ENCODE data around the gene PES1. TPM values are rescaled to one million over a fixed set of nuclear protein-coding genes. Genes with fewer than 3 reads are reported as not detected.

PES1 gene
- total and polyA plus RNA-seq, 2 of the 13 experiments (the other 11 are each of a cell fraction or from before 2014, with no cell fraction given), result 65.1 to 94.7 TPM

DNA sequence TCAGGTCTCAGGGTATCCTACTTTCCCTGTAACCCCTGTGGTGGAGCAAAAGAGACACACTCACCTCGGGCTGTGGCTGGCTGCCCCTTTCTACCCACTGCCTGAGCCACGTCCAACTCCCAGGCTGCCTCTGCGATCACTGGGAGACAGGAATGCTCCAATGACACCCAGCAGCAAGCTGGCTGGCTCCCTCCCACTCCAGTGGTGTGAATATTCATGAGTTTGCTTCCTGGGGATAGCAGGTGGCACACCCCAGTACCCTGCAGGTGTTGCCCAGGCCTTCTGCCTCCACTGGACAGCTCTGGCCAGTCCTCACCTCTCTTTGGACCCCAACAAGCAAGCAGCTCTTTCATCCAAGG is 27.0 kb downstream of the PES1 start:
- H3K9me3 ChIP-seq (ENCODE audit: low read length), result no peaks in the 10 kb centered on the region
- ATAC-seq (peak; percentile 12; the same call in 1 of the 3 replicates), FAIRE-seq (no peak), DNase-seq (ENCODE audit: low spot score) (no peak)
- peaks cover 54% of the 10 kb centered on the region for H3K4me1 ChIP-seq (ENCODE audit: insufficient read depth, low read length)
- ChIA-PET POLR2A (interaction anchor here (2.1 kb wide), 1 partner anchor 27 kb away, joined by 7 read pairs; the partner anchor contains the start of gene PES1), CTCF (ENCODE audit: low intra/inter-chr PET ratio, low total read pairs) (no interaction called here)
- WGBS (ENCODE audit: low lambda C conversion rate), result 10% methylated on average over 3 of the region's 3 CpGs
- H3K4me2 ChIP-seq (ENCODE audit: low read depth, low read length), result no peak overlapping the region
- TF ChIP-seq ZFP91 (CRISPR knock-in tag; IDR thresholded peaks at IDR 0.05; ENCODE audit: borderline replicate concordance) (no peak), GFI1 (CRISPR knock-in tag; IDR thresholded peaks at IDR 0.05; ENCODE audit: borderline replicate concordance) (no peak)
- TF ChIP-seq, protein P1, sequence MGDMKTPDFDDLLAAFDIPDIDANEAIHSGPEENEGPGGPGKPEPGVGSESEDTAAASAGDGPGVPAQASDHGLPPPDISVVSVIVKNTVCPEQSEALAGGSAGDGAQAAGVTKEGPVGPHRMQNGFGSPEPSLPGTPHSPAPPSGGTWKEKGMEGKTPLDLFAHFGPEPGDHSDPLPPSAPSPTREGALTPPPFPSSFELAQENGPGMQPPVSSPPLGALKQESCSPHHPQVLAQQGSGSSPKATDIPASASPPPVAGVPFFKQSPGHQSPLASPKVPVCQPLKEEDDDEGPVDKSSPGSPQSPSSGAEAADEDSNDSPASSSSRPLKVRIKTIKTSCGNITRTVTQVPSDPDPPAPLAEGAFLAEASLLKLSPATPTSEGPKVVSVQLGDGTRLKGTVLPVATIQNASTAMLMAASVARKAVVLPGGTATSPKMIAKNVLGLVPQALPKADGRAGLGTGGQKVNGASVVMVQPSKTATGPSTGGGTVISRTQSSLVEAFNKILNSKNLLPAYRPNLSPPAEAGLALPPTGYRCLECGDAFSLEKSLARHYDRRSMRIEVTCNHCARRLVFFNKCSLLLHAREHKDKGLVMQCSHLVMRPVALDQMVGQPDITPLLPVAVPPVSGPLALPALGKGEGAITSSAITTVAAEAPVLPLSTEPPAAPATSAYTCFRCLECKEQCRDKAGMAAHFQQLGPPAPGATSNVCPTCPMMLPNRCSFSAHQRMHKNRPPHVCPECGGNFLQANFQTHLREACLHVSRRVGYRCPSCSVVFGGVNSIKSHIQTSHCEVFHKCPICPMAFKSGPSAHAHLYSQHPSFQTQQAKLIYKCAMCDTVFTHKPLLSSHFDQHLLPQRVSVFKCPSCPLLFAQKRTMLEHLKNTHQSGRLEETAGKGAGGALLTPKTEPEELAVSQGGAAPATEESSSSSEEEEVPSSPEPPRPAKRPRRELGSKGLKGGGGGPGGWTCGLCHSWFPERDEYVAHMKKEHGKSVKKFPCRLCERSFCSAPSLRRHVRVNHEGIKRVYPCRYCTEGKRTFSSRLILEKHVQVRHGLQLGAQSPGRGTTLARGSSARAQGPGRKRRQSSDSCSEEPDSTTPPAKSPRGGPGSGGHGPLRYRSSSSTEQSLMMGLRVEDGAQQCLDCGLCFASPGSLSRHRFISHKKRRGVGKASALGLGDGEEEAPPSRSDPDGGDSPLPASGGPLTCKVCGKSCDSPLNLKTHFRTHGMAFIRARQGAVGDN (CRISPR knock-in tag; IDR thresholded peaks at IDR 0.05), result peak; percentile 14; the same call in 1 of the 2 replicates
- no TSS peak for BruUV-seq (replicated peaks)
- H3K36me3 ChIP-seq (replicated peaks in 1 of 2; ENCODE audit: control insufficient read depth in 1 of 2, insufficient read depth in 2 of 2, low read length in 2 of 2), result no peaks in the 10 kb centered on the region
- H3K27ac ChIP-seq (ENCODE audit: extremely low read length, insufficient read depth, low read length), result no peak overlapping the region
- no peak overlapping the region for H3K9ac ChIP-seq (ENCODE audit: insufficient read depth, low read depth, low read length)
- H4K20me1 ChIP-seq (ENCODE audit: insufficient read depth, low read length), result no peaks in the 10 kb centered on the region
- H2AFZ ChIP-seq (ENCODE audit: low read length), result no peak overlapping the region
- H3K27me3 ChIP-seq (ENCODE audit: control insufficient read depth in 1 of 2, insufficient read depth in 2 of 2, low read length in 2 of 2), result no peaks in the 10 kb centered on the region
- in situ Hi-C loops (cut with HindIII; ENCODE audit: extremely low pct_ligation_motif_present, low pct_unique_long_range_greater_than_20kb), result no loop called here
- no peak overlapping the region for H3K4me3 ChIP-seq (replicated peaks in 1 of 3; ENCODE audit: insufficient read depth in 1 of 3, low read depth in 2 of 3, low read length in 3 of 3)
- H3K79me2 ChIP-seq (ENCODE audit: insufficient read depth, low read length), result no peaks in the 10 kb centered on the region
- intact Hi-C loops (cut with micrococcal nuclease; ENCODE audit: unreplicated experiment), result no loop called here

Measured in HepG2 (cell line).